ENCODE data around the gene PIK3AP1. TPM values are rescaled to one million over a fixed set of nuclear protein-coding genes. Genes with fewer than 3 reads are reported as not detected.

PIK3AP1 gene
- total RNA-seq, 1 experiment from 2014 or later: 1.7 TPM

GRCh38 chr10:96708996-96709395 is 11.3 kb downstream of the PIK3AP1 start:
- Histone ChIP-seq H4K5ac (ENCODE audit: insufficient read length, low read depth, low read length) (no peak overlapping the region), H3K27me3 (ENCODE audit: insufficient read depth, low read length) (no peaks in the 10 kb centered on the region), H3K4ac (ENCODE audit: low read depth, low read length) (no peak overlapping the region), H3K27ac (ENCODE audit: insufficient read length, low read depth, low read length) (no peak overlapping the region), H2AK5ac (ENCODE audit: insufficient read length, low read length) (no peak overlapping the region), H3K14ac (ENCODE audit: insufficient read depth, low read length) (no peak overlapping the region), H2BK5ac (ENCODE audit: insufficient read length, low read length) (no peak overlapping the region), H3K4me2 (ENCODE audit: insufficient read depth, insufficient read length, low read length) (no peak overlapping the region), H3K18ac (ENCODE audit: insufficient read length, low read depth, low read length) (no peak overlapping the region), H3K56ac (ENCODE audit: insufficient read length, low read depth, low read length) (no peak overlapping the region), H4K20me1 (ENCODE audit: control insufficient read depth, insufficient read depth, insufficient read length) (no peaks in the 10 kb centered on the region), H3K9me3 (ENCODE audit: control insufficient read depth, low read depth, low read length) (no peaks in the 10 kb centered on the region), H2BK20ac (ENCODE audit: low read depth, low read length, poor library complexity, severe bottlenecking) (no peak overlapping the region), H2BK120ac (ENCODE audit: low read depth, low read length, poor library complexity, severe bottlenecking) (no peak overlapping the region), H3K79me1 (ENCODE audit: insufficient read depth, low read depth, low read length, poor library complexity, severe bottlenecking) (peaks cover under 1% of the 10 kb centered on the region), H2BK12ac (ENCODE audit: insufficient read length, low read depth, low read length) (no peak overlapping the region), H4K91ac (ENCODE audit: insufficient read length, low read depth, low read length) (no peak overlapping the region), H3K79me2 (ENCODE audit: insufficient read depth, low read length) (no peaks in the 10 kb centered on the region), H3K9ac (ENCODE audit: extremely low read depth, insufficient read length, low read length) (no peak overlapping the region), H4K8ac (replicated peaks; ENCODE audit: insufficient read length, low read depth, low read length) (no peak overlapping the region), H3K4me1 (ENCODE audit: insufficient read depth, low read length) (no peaks in the 10 kb centered on the region), H3K23me2 (ENCODE audit: insufficient read length, low read depth, low read length, poor library complexity, severe bottlenecking) (no peaks in the 10 kb centered on the region), H3T11ph (ENCODE audit: low read length) (no peak overlapping the region), H2AFZ (ENCODE audit: low read length) (no peak overlapping the region), H2BK15ac (ENCODE audit: low read depth, low read length) (no peak overlapping the region), H3K23ac (ENCODE audit: insufficient read length, low read depth, low read length) (no peak overlapping the region)
- Mint-ChIP-seq H3K27ac (no peak overlapping the region), H3K4me1 (no peaks in the 10 kb centered on the region), H3K9me3 (no peaks in the 10 kb centered on the region; a peak in 1 of 5 replicates), H3K27me3 (ENCODE audit: low read depth) (no peaks in the 10 kb centered on the region), H3K4me3 (no peak overlapping the region), H3K36me3 (ENCODE audit: insufficient read depth in 1 of 3, low read depth in 3 of 3) (no peaks in the 10 kb centered on the region; a peak in 1 of 7 replicates)
- no peak for TF ChIP-seq CTCF (conservative IDR thresholded peaks at IDR 0.05)
- no peak for DNase-seq
- no CpG with 5 or more reads among the region's 7 CpGs for WGBS (ENCODE audit: extremely low coverage, insufficient read length, low lambda C conversion rate)

Measured in H9 (cell line).